DOHH2 (cell line): ENCODE data around the gene CAMSAP1.

Experiments used
- H3F3A ChIP-seq: fragments of 200-600 bp; sonication (generic), shearing (Covaris generic); 2 replicates; pipeline ENCODE4 v1.6.0; 2016; ENCODE audit warnings: antibody characterized with exemption, mild to moderate bottlenecking; ENCODE audit not compliant: control insufficient read depth, insufficient read depth
- H3K27ac ChIP-seq: fragments of 200-600 bp; sonication (generic); 2 replicates; pipeline ENCODE4 v1.5.1; 2014; ENCODE audit warnings: low read depth, mild to moderate bottlenecking, low read length, moderate library complexity
- H3K27me3 ChIP-seq: fragments of 200-600 bp; sonication (generic); 2 replicates; pipeline ENCODE4 v1.6.1; 2014; ENCODE audit warnings: mild to moderate bottlenecking, low read length, mixed read lengths; ENCODE audit not compliant: control insufficient read depth
- H3K36me3 ChIP-seq: fragments of 200-600 bp; sonication (generic); 2 replicates; pipeline ENCODE4 v1.6.1; 2014; ENCODE audit warnings: mild to moderate bottlenecking, low read length, moderate library complexity, mixed read lengths; ENCODE audit not compliant: control insufficient read depth
- H3K4me1 ChIP-seq: fragments of 200-600 bp; sonication (generic); 2 replicates; pipeline ENCODE4 v1.6.1; 2014; ENCODE audit warnings: mild to moderate bottlenecking, low read length, mixed read lengths; ENCODE audit not compliant: control insufficient read depth
- H3K4me2 ChIP-seq: fragments of 200-600 bp; sonication (generic); 2 replicates; pipeline ENCODE4 v1.6.0; 2014; ENCODE audit warnings: mild to moderate bottlenecking, low read length, moderate library complexity
- H3K4me3 ChIP-seq: fragments of 200-600 bp; sonication (generic); 2 replicates; pipeline ENCODE4 v1.5.1; 2014; ENCODE audit warnings: mild to moderate bottlenecking, low read length, mixed read lengths
- H3K79me2 ChIP-seq: fragments of 200-600 bp; sonication (generic); 2 replicates; pipeline ENCODE4 v1.6.1; 2014; ENCODE audit warnings: mild to moderate bottlenecking, low read length, mixed read lengths; ENCODE audit not compliant: control insufficient read depth
- H3K9me2 ChIP-seq: fragments of 200-600 bp; sonication (generic); replicated peaks from 2 replicates; pipeline ENCODE4 v1.6.1; 2014; ENCODE audit warnings: mild to moderate bottlenecking, low read length, mixed read lengths; ENCODE audit not compliant: control insufficient read depth
- H3K9me3 ChIP-seq: fragments of 200-600 bp; sonication (generic); 2 replicates; pipeline ENCODE4 v1.6.1; 2014; ENCODE audit warnings: antibody characterized with exemption, low read length, mixed read lengths; ENCODE audit not compliant: control insufficient read depth, insufficient read depth
- H4K20me1 ChIP-seq: fragments of 200-600 bp; sonication (generic); 2 replicates; pipeline ENCODE4 v1.6.0; 2014; ENCODE audit warnings: low read depth, mild to moderate bottlenecking, antibody characterized with exemption, low read length, moderate library complexity; ENCODE audit not compliant: control insufficient read depth, insufficient read depth
- EZH2phosphoT487 ChIP-seq: fragments of 200-600 bp; sonication (generic); IDR thresholded peaks from 2 replicates; pipeline ENCODE4 v1.6.1; 2017; ENCODE audit warnings: borderline replicate concordance, mild to moderate bottlenecking, antibody characterized with exemption, low read length, moderate library complexity, mixed read lengths
- TF ChIP-seq, protein P1 (sequence below): fragments of 200-600 bp; sonication (generic); IDR thresholded peaks from one replicate; pipeline ENCODE4 v1.5.1; 2014; ENCODE audit warnings: antibody characterized with exemption, mild to moderate bottlenecking, low read depth, low read length; ENCODE audit not compliant: poor library complexity, severe bottlenecking

CAMSAP1 gene

DNA sequence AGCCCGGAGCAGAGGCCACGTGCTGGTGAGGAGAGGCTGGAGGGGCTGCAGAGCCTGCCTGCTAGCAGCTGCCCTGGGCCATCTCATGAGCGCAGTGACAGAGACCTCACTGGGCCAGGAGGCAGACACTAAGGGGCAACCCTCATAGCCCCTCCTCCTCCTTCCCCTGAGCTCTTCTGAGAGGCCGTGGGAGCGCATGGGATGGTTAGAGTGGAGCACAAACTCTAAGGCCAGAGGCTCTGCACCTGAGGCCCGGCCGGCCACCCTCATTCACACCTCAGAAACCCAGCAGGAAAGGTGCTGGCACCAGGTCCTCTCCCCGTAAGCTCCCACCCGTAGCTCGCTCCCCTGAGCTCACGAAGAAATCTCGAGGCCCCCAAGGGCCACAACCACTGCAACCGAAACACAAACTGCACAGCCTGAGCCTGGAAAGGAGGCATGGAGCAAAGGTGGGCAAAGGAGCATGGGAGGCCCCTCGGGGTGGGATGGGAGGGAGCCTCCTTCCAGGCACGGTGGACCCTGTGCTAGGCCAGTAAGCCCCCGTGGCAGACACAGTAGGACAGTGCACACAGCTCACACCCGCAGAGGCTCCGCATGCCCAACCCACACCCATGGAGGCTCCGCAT, 17.7 kb downstream of the CAMSAP1 start:
- Histone ChIP-seq H3K9me2 (no peaks in the 10 kb centered on the region), H3K4me2 (no peak overlapping the region), H3K27ac (no peak overlapping the region), H3K9me3 (no peaks in the 10 kb centered on the region), H3K4me3 (no peak overlapping the region), H3K27me3 (no peaks in the 10 kb centered on the region), H3F3A (no peaks in the 10 kb centered on the region), H4K20me1 (peaks cover 44% of the 10 kb centered on the region), H3K4me1 (peaks cover 28% of the 10 kb centered on the region), H3K79me2 (peaks cover 100% of the 10 kb centered on the region), H3K36me3 (no peaks in the 10 kb centered on the region)
- TF ChIP-seq EZH2phosphoT487, result no peak
- TF ChIP-seq, protein P1, sequence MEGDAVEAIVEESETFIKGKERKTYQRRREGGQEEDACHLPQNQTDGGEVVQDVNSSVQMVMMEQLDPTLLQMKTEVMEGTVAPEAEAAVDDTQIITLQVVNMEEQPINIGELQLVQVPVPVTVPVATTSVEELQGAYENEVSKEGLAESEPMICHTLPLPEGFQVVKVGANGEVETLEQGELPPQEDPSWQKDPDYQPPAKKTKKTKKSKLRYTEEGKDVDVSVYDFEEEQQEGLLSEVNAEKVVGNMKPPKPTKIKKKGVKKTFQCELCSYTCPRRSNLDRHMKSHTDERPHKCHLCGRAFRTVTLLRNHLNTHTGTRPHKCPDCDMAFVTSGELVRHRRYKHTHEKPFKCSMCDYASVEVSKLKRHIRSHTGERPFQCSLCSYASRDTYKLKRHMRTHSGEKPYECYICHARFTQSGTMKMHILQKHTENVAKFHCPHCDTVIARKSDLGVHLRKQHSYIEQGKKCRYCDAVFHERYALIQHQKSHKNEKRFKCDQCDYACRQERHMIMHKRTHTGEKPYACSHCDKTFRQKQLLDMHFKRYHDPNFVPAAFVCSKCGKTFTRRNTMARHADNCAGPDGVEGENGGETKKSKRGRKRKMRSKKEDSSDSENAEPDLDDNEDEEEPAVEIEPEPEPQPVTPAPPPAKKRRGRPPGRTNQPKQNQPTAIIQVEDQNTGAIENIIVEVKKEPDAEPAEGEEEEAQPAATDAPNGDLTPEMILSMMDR, result no peak

DNA sequence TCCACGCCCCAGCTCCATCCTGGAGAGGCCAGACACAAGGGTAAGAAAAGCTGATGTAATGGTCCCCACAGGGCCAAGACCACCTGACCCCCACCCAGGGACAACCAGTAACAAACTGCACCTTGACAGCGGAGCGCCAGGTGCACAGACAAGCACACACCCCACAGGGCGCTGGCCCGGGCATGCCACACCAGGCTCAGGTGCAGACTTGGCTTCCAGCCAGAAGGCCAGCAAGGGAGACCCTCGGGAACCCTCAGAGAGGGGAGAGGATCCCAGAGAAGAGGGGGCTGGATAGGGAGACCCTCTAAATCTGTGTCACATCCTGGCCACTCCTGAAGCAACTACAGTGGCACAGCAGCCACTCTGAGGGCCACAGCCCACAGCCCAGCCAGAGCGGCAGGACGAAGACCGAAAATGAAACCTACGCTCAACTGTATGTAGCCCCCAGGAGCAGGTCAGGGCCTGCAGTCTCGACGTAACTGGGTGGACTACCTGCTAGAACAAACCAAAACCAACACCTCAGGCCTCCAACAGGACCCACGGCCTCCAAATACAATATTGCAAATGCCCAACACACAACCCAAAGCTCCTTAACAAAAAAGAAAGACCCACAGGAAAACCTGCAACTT, 18.5 kb downstream of the CAMSAP1 start:
- Histone ChIP-seq H3K79me2 (peaks cover 100% of the 10 kb centered on the region), H3K9me2 (no peaks in the 10 kb centered on the region), H3K27me3 (no peaks in the 10 kb centered on the region), H3K4me3 (no peak overlapping the region), H3K4me2 (no peak overlapping the region), H3F3A (no peaks in the 10 kb centered on the region), H3K9me3 (no peaks in the 10 kb centered on the region), H3K27ac (no peak overlapping the region), H3K4me1 (peaks cover 26% of the 10 kb centered on the region), H3K36me3 (no peaks in the 10 kb centered on the region), H4K20me1 (peaks cover 45% of the 10 kb centered on the region; the same call in 1 of the 2 replicates)
- TF ChIP-seq, protein P1, result no peak
- no peak for TF ChIP-seq EZH2phosphoT487

- Histone ChIP-seq H3K36me3 (no peaks in the 10 kb centered on the region), H3K4me3 (no peak overlapping the region), H3K4me2 (peak overlapping the region; percentile 51), H3K9me3 (no peaks in the 10 kb centered on the region), H3K27me3 (no peaks in the 10 kb centered on the region), H3K79me2 (peaks cover 100% of the 10 kb centered on the region), H4K20me1 (peaks cover 43% of the 10 kb centered on the region; the same call in 1 of the 2 replicates), H3F3A (no peaks in the 10 kb centered on the region), H3K27ac (no peak overlapping the region), H3K4me1 (peaks cover 20% of the 10 kb centered on the region), H3K9me2 (no peaks in the 10 kb centered on the region)
- TF ChIP-seq, protein P1, result no peak
- TF ChIP-seq EZH2phosphoT487, result no peak
Observed at GRCh38 chr9:135888126-135888765, 19.1 kb downstream of the CAMSAP1 start.
